Sigmoid colon (tissue), 4 donors: ENCODE measurements around the gene MAGED2.

Source experiments
- CTCF ChIP-seq, 4 experiments: fragments of 450-650 bp in 3 of 4; fragments of 200-600 bp in 1 of 4; IDR thresholded peaks; one replicate each; pipeline ENCODE4 v1.5.1; 2016 to 2019; ENCODE audit warnings: antibody characterized with exemption in 4 of 4, mild to moderate bottlenecking in 3 of 4, moderate library complexity in 2 of 4
- EP300 ChIP-seq, 4 donors: sonication (generic); formaldehyde crosslinking; IDR thresholded peaks; one replicate each; pipeline ENCODE4 v1.6.1; 2017; ENCODE audit warnings: antibody characterized with exemption in 4 of 4
- POLR2A ChIP-seq, 2 donors: fragments of 450-650 bp; IDR thresholded peaks; one replicate each; pipeline ENCODE4 v1.6.1; 2016; ENCODE audit warnings: antibody characterized with exemption in 2 of 2, mild to moderate bottlenecking in 2 of 2, moderate library complexity in 2 of 2
- POLR2AphosphoS5 ChIP-seq, 4 donors: sonication (generic); formaldehyde crosslinking; IDR thresholded peaks; one replicate each; pipeline ENCODE4 v1.6.1; 2017; ENCODE audit warnings: antibody characterized with exemption in 4 of 4

DNA sequence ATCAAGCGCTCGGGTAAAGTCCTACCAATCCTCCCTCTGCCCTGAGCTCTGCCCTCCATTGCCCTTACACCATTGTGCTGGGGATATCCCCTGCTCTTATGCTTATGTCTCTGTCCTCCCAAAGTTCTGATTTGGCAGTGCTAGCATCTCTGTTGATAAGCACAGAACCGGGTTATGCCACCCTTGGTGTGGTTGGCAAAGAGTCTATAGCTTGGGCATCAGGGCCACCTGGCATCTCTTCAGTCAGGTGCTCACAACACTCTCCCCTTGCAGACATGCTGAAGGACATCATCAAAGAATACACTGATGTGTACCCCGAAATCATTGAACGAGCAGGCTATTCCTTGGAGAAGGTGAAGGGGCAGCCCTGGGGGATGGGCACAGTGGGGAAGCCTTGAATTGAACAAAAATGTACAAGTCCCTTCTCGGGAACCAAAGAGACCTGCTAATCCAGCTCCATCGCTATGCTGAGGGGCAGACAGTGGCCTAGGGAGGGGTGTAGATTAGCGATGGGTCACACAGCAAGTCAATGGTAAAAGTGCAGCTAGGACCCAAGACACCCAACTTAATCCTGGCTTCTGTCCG lies 3.8 kb downstream of the MAGED2 start:
- no peak for TF ChIP-seq CTCF (IDR thresholded peaks at IDR 0.05)
- TF ChIP-seq POLR2AphosphoS5 (IDR thresholded peaks at IDR 0.05), result no peak
- no peak for TF ChIP-seq POLR2A (IDR thresholded peaks at IDR 0.05)
- TF ChIP-seq EP300 (IDR thresholded peaks at IDR 0.05), result no peak
